HCT116 (cell line): ENCODE data around the gene DERL2. TPM values are rescaled to one million over a fixed set of nuclear protein-coding genes. Genes with fewer than 3 reads are reported as not detected.

Source experiments
- ATAC-seq: fragments of 200-7000 bp; cut with Tn5 transposase; 2 replicates; pipeline ENCODE4 v1.9.1; 2020; ENCODE audit warnings: mild to moderate bottlenecking, moderate library complexity
- BruUV-seq: library from RNA; stranded (reverse); fragments of 400-500 nt; replicated peaks from 2 replicates; lab custom pipeline; 2021; lab: Mats Ljungman, UMichigan
- CTCF ChIA-PET: fragments of 300-600 bp; sonication (Branson Sonifier 250); formaldehyde crosslinking; loops from one replicate; lab custom pipeline; 2021; ENCODE audit warnings: antibody characterized with exemption; lab: Charles Lee
- POLR2A ChIA-PET: fragments of 300-600, 350-600 bp; sonication (Branson Sonifier 250); formaldehyde crosslinking; loops from one replicate; lab custom pipeline; 2021; ENCODE audit warnings: antibody characterized with exemption; lab: Charles Lee
- RAD21 ChIA-PET, 2 experiments: fragments of 300-600 bp; sonication (Branson Sonifier 250); formaldehyde crosslinking; loops; one replicate each; lab custom pipeline; 2023; ENCODE audit warnings: low total read pairs in 2 of 2; ENCODE audit not compliant: uncharacterized antibody in 2 of 2, unreplicated experiment in 2 of 2, low non-redundant PET in 1 of 2; lab: Charles Lee
- DNase-seq: peaks from one replicate; pipeline ENCODE4 v3.0.0-alpha.2; 2010; ENCODE audit warnings: low read depth, low spot score
- H2AFZ ChIP-seq: fragments of 200-600 bp; shearing (Covaris generic), sonication (generic); 2 replicates; pipeline ENCODE4 v1.6.1; 2017; ENCODE audit warnings: low read depth, mixed run types, mixed read lengths, antibody characterized with exemption, low read length; ENCODE audit not compliant: poor library complexity, severe bottlenecking
- H3K27ac ChIP-seq: 2 replicates; pipeline ENCODE4 v1.5.1; 2012; ENCODE audit warnings: low read depth, low read length
- H3K27me3 ChIP-seq: fragments of 200-600 bp; sonication (generic); 2 replicates; pipeline ENCODE4 v1.6.1; 2016; ENCODE audit warnings: mixed run types, low read length, mixed read lengths; ENCODE audit not compliant: insufficient read depth
- H3K36me3 ChIP-seq, 2 experiments: fragments of 200-500 bp in 1 of 2; fragments of 200-600 bp in 1 of 2; sonication (Bioruptor generic) in 1 of 2; sonication (generic) in 1 of 2; 2 replicates each; pipeline versions ENCODE4 v1.5.1 to v1.6.1; 2014 to 2016; ENCODE audit warnings: low read length in 2 of 2, inconsistent platforms in 1 of 2, mixed read lengths in 1 of 2, mixed run types in 1 of 2; ENCODE audit not compliant: insufficient read depth in 2 of 2, control insufficient read depth in 1 of 2
- H3K4me1 ChIP-seq, 2 experiments: fragments of 200-600 bp in 1 of 2; sonication (generic) in 1 of 2; 2 replicates each; pipeline versions ENCODE4 v1.5.1 to v1.6.1; 2012 to 2017; ENCODE audit warnings: low read length in 2 of 2, inconsistent platforms in 1 of 2, mild to moderate bottlenecking in 1 of 2, mixed read lengths in 1 of 2, mixed run types in 1 of 2, moderate library complexity in 1 of 2; ENCODE audit not compliant: insufficient read depth in 2 of 2, control insufficient read depth in 1 of 2
- H3K4me2 ChIP-seq: fragments of 200-600 bp; sonication (generic); 2 replicates; pipeline ENCODE4 v1.6.1; 2017; ENCODE audit warnings: mixed run types, low read length, mixed read lengths
- H3K4me3 ChIP-seq, 2 experiments: fragments of 200-600 bp in 1 of 2; sonication (generic) in 1 of 2; replicated peaks in 1 of 2; 2 replicates each; pipeline ENCODE4 v1.5.1; 2011 to 2016; ENCODE audit warnings: low read length in 2 of 2, control low read depth in 1 of 2, low read depth in 1 of 2, mild to moderate bottlenecking in 1 of 2, mixed read lengths in 1 of 2, mixed run types in 1 of 2
- H3K79me2 ChIP-seq: fragments of 200-600 bp; sonication (generic); 2 replicates; pipeline ENCODE4 v1.6.1; 2017; ENCODE audit warnings: mild to moderate bottlenecking, mixed run types, low read length, moderate library complexity, mixed read lengths; ENCODE audit not compliant: insufficient read depth
- H3K9ac ChIP-seq: fragments of 200-600 bp; sonication (generic); 2 replicates; pipeline ENCODE4 v1.6.1; 2016; ENCODE audit warnings: low read length, mixed read lengths
- H3K9me2 ChIP-seq: fragments of 200-600 bp; sonication (generic), shearing (Covaris generic); 2 replicates; pipeline ENCODE4 v1.6.1; 2017; ENCODE audit warnings: mixed run types, mild to moderate bottlenecking, moderate library complexity; ENCODE audit not compliant: insufficient read depth
- H3K9me3 ChIP-seq, 2 experiments: fragments of 200-500 bp in 1 of 2; fragments of 200-600 bp in 1 of 2; sonication (Bioruptor generic) in 1 of 2; sonication (generic) in 1 of 2; 2 replicates each; pipeline ENCODE4 v1.6.1; 2014 to 2017; ENCODE audit warnings: low read length in 2 of 2, mixed read lengths in 2 of 2, inconsistent platforms in 1 of 2, low read depth in 1 of 2, mild to moderate bottlenecking in 1 of 2, mixed run types in 1 of 2, moderate library complexity in 1 of 2; ENCODE audit not compliant: control insufficient read depth in 1 of 2, insufficient read depth in 1 of 2
- H4K20me1 ChIP-seq: fragments of 200-600 bp; sonication (generic), shearing (Covaris generic); 2 replicates; pipeline ENCODE4 v1.6.1; 2017; ENCODE audit warnings: mixed run types, mild to moderate bottlenecking, moderate library complexity; ENCODE audit not compliant: insufficient read depth
- CBX3 ChIP-seq: IDR thresholded peaks from 2 replicates; pipeline ENCODE4 v1.6.1; 2012; ENCODE audit warnings: low read depth
- CEBPB ChIP-seq: IDR thresholded peaks from 2 replicates; pipeline ENCODE4 v1.6.1; 2012; ENCODE audit warnings: low read depth
- CTCF ChIP-seq, 3 experiments: fragments of 200-600 bp in 1 of 3; sonication (generic) in 1 of 3; IDR thresholded peaks in 2 of 3; conservative IDR thresholded peaks in 1 of 3; 2 replicates each; pipeline ENCODE4 v1.5.1; 2012 to 2017; ENCODE audit warnings: low read depth in 2 of 3, low read length in 2 of 3, antibody characterized with exemption in 1 of 3, borderline replicate concordance in 1 of 3, control low read depth in 1 of 3, mild to moderate bottlenecking in 1 of 3, mixed read lengths in 1 of 3, mixed run types in 1 of 3, moderate library complexity in 1 of 3; ENCODE audit not compliant: insufficient read depth in 1 of 3
- EGR1 ChIP-seq: IDR thresholded peaks from 2 replicates; pipeline ENCODE4 v1.6.1; 2012; ENCODE audit warnings: low read depth
- ELF1 ChIP-seq: IDR thresholded peaks from 2 replicates; pipeline ENCODE4 v1.6.1; 2012; ENCODE audit warnings: low read depth, borderline replicate concordance
- EZH2 ChIP-seq: fragments of 200-600 bp; sonication (generic); IDR thresholded peaks from 2 replicates; pipeline ENCODE4 v1.6.1; 2017; ENCODE audit warnings: antibody characterized with exemption, mixed run types
- EZH2phosphoT487 ChIP-seq: fragments of 200-600 bp; IDR thresholded peaks from 2 replicates; pipeline ENCODE4 v1.6.1; 2018; ENCODE audit warnings: antibody characterized with exemption, borderline replicate concordance
- FOSL1 ChIP-seq: IDR thresholded peaks from 2 replicates; pipeline ENCODE4 v1.6.1; 2012; ENCODE audit warnings: low read depth
- JUND ChIP-seq: IDR thresholded peaks from 2 replicates; pipeline ENCODE4 v1.6.1; 2012
- POLR2A ChIP-seq: IDR thresholded peaks from 2 replicates; pipeline ENCODE4 v1.7.0; 2011; ENCODE audit warnings: borderline replicate concordance; ENCODE audit not compliant: insufficient read depth, insufficient read length; ENCODE audit errors: extremely low read depth
- POLR2AphosphoS5 ChIP-seq: IDR thresholded peaks from 2 replicates; pipeline ENCODE4 v1.6.1; 2011; ENCODE audit warnings: mild to moderate bottlenecking, low read depth, low read length, moderate library complexity
- REST ChIP-seq: IDR thresholded peaks from 2 replicates; pipeline ENCODE4 v1.6.1; 2012; ENCODE audit warnings: low read depth
- SIN3A ChIP-seq: IDR thresholded peaks from 2 replicates; pipeline ENCODE4 v1.6.1; 2012; ENCODE audit warnings: low read depth
- SP1 ChIP-seq: IDR thresholded peaks from 2 replicates; pipeline ENCODE4 v1.6.1; 2012; ENCODE audit warnings: low read depth
- SRF ChIP-seq: IDR thresholded peaks from 2 replicates; pipeline ENCODE4 v1.6.1; 2012; ENCODE audit warnings: low read depth
- ZFX ChIP-seq: fragments of 450-650 bp; IDR thresholded peaks from 2 replicates; pipeline ENCODE4 v1.6.1; 2017
- ZNF274 ChIP-seq: fragments of 200-500 bp; sonication (Bioruptor generic); IDR thresholded peaks from 2 replicates; pipeline ENCODE4 v1.6.1; 2014; ENCODE audit warnings: mild to moderate bottlenecking, low read depth, low read length, inconsistent platforms
- intact Hi-C: fragments of 100-400 bp; cut with micrococcal nuclease; formaldehyde crosslinking; loops from 2 replicates; pipeline ENCODE4 v1.10.0; 2022
- total RNA-seq: library from RNA; stranded (reverse); gene quantifications from one replicate; pipeline ENCODE4 v1.2.1, GENCODE V29; 2021; ENCODE audit not compliant: unreplicated experiment
- TF ChIP-seq, protein P1 (sequence below): IDR thresholded peaks from 2 replicates; pipeline ENCODE4 v1.6.1; 2012

Gene DERL2
- total RNA-seq, 1 experiment from 2014 or later = 45.6 TPM

GRCh38 chr17:5533486-5534315, 47.7 kb upstream of the DERL2 start:
- ChIA-PET POLR2A (no interaction called here), RAD21 (no interaction called here)
- Histone ChIP-seq H3K9me3 (no peaks in the 10 kb centered on the region), H2AFZ (no peak overlapping the region), H3K36me3 (no peaks in the 10 kb centered on the region), H3K79me2 (no peaks in the 10 kb centered on the region), H3K9me2 (no peaks in the 10 kb centered on the region)
- no peak for ATAC-seq
- TF ChIP-seq POLR2A = no peak
- no peak for TF ChIP-seq REST
- no peak for TF ChIP-seq FOSL1
- TF ChIP-seq JUND = no peak
- TF ChIP-seq, protein P1, sequence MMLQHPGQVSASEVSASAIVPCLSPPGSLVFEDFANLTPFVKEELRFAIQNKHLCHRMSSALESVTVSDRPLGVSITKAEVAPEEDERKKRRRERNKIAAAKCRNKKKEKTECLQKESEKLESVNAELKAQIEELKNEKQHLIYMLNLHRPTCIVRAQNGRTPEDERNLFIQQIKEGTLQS = no peak
- no peak for TF ChIP-seq SIN3A
- no peak for TF ChIP-seq ZFX
- no peak for TF ChIP-seq SRF
- TF ChIP-seq SP1 = no peak
- no peak for TF ChIP-seq ZNF274
- TF ChIP-seq EGR1 = no peak
- TF ChIP-seq ELF1 = no peak
- TF ChIP-seq CEBPB = no peak
- TF ChIP-seq CBX3 = no peak
- no peak for TF ChIP-seq POLR2AphosphoS5
- no peak for TF ChIP-seq CTCF (IDR thresholded peaks at IDR 0.05 in 2 of 3, conservative IDR thresholded peaks at IDR 0.05 in 1 of 3; ENCODE audit: borderline replicate concordance in 1 of 3, insufficient read depth in 1 of 3, low read depth in 2 of 3, low read length in 2 of 3)
- TF ChIP-seq EZH2 = no peak
- no peak for TF ChIP-seq EZH2phosphoT487
- TF ChIP-seq, all 23 proteins: peak for 0
- DNase-seq = no peak
- Histone ChIP-seq H3K4me3 (no peak overlapping the region), H3K4me2 (no peak overlapping the region), H3K4me1 (no peaks in the 10 kb centered on the region), H3K9ac (no peak overlapping the region), H4K20me1 (no peaks in the 10 kb centered on the region), H3K27ac (no peak overlapping the region), H3K27me3 (no peaks in the 10 kb centered on the region)
- intact Hi-C loops = no loop called here
- CTCF ChIA-PET = no interaction called here
- no TSS peak for BruUV-seq
